H1 (cell line): ENCODE results near the gene SNX33. TPM values are rescaled to one million over a fixed set of nuclear protein-coding genes. Genes with fewer than 3 reads are reported as not detected.

Source experiments
- CTCF ChIA-PET: fragments of 300-600 bp; sonication (Branson Sonifier 250); formaldehyde crosslinking; loops from one replicate; lab custom pipeline; 2021; ENCODE audit not compliant: partially characterized antibody; lab: Charles Lee
- POLR2A ChIA-PET: fragments of 300-600 bp; sonication (Branson Sonifier 250); formaldehyde crosslinking; loops from one replicate; lab custom pipeline; 2021; ENCODE audit warnings: inconsistent platforms; ENCODE audit not compliant: partially characterized antibody; lab: Charles Lee
- DNase-seq, 2 experiments: peaks; one replicate each; pipeline versions ENCODE4 v3.0.0 to v3.0.0-alpha.2; 2010 to 2022; ENCODE audit warnings: low spot score in 2 of 2, low read depth in 1 of 2, mixed read lengths in 1 of 2
- FAIRE-seq: peaks from 2 replicates; lab custom pipeline; 2011; peaks lifted over from hg19 to GRCh38; lab: Jason Lieb, UNC
- H2AFZ ChIP-seq: 2 replicates; pipeline ENCODE4 v1.8.1; 2012; ENCODE audit warnings: low read length, inconsistent platforms
- H2AK5ac ChIP-seq: 2 replicates; pipeline ENCODE4 v1.6.1; 2013; ENCODE audit warnings: low read depth, low read length
- H2BK120ac ChIP-seq: replicated peaks from 2 replicates; pipeline ENCODE3; 2013; ENCODE audit warnings: low read depth, low read length, inconsistent platforms
- H2BK12ac ChIP-seq: 2 replicates; pipeline ENCODE4 v1.6.1; 2013; ENCODE audit warnings: low read depth, low read length
- H2BK15ac ChIP-seq: 2 replicates; pipeline ENCODE4 v1.6.1; 2013; ENCODE audit warnings: low read length
- H2BK20ac ChIP-seq: 2 replicates; pipeline ENCODE4 v1.6.1; 2013; ENCODE audit warnings: low read length
- H2BK5ac ChIP-seq: 2 replicates; pipeline ENCODE4 v1.6.1; 2013; ENCODE audit warnings: low read depth, low read length
- H3K14ac ChIP-seq: 2 replicates; pipeline ENCODE4 v1.6.1; 2013; ENCODE audit warnings: inconsistent platforms; ENCODE audit not compliant: insufficient read length
- H3K18ac ChIP-seq: 2 replicates; pipeline ENCODE4 v1.6.1; 2013; ENCODE audit warnings: low read length; ENCODE audit errors: extremely low read depth
- H3K23ac ChIP-seq: 2 replicates; pipeline ENCODE4 v1.6.1; 2013; ENCODE audit warnings: inconsistent platforms; ENCODE audit not compliant: insufficient read length
- H3K23me2 ChIP-seq: 2 replicates; pipeline ENCODE4 v1.6.1; 2013; ENCODE audit warnings: low read depth, low read length
- H3K27ac ChIP-seq: 2 replicates; pipeline ENCODE4 v1.6.1; 2011; ENCODE audit warnings: low read depth, low read length, inconsistent platforms
- H3K27me3 ChIP-seq, 4 experiments: replicated peaks in 1 of 4; 1 replicate in 1 of 4; 2 replicates in 3 of 4; pipeline versions ENCODE4 v1.6.1 to v1.8.1; 2011 to 2013; ENCODE audit warnings: low read length in 3 of 4, mild to moderate bottlenecking in 3 of 4, inconsistent platforms in 2 of 4, mixed read lengths in 2 of 4, moderate library complexity in 1 of 4; ENCODE audit not compliant: control insufficient read depth in 3 of 4, insufficient read depth in 3 of 4; ENCODE audit errors: extremely low read depth in 1 of 4
- H3K36me3 ChIP-seq, 4 experiments: 2 replicates each; pipeline versions ENCODE4 v1.6.1 to v1.8.1; 2011 to 2013; ENCODE audit warnings: mild to moderate bottlenecking in 4 of 4, low read length in 3 of 4, moderate library complexity in 2 of 4, control low read depth in 1 of 4, inconsistent platforms in 1 of 4; ENCODE audit not compliant: insufficient read depth in 4 of 4, control insufficient read depth in 2 of 4
- H3K4ac ChIP-seq: replicated peaks from 2 replicates; pipeline ENCODE3; 2013; ENCODE audit warnings: low read length, low read depth, mixed read lengths, inconsistent platforms; ENCODE audit not compliant: insufficient read length
- H3K4me1 ChIP-seq, 4 experiments: replicated peaks in 1 of 4; 1 replicate in 1 of 4; 2 replicates in 3 of 4; pipeline versions ENCODE4 v1.6.1 to v1.8.1; 2011 to 2013; ENCODE audit warnings: low read length in 3 of 4, inconsistent platforms in 2 of 4, mixed read lengths in 1 of 4; ENCODE audit not compliant: insufficient read depth in 4 of 4, control insufficient read depth in 3 of 4
- H3K4me2 ChIP-seq, 2 experiments: 2 replicates each; pipeline versions ENCODE4 v1.6.1 to v1.8.1; 2011 to 2013; ENCODE audit warnings: low read depth in 2 of 2, low read length in 2 of 2, control low read depth in 1 of 2, inconsistent platforms in 1 of 2, mild to moderate bottlenecking in 1 of 2; ENCODE audit not compliant: insufficient read depth in 1 of 2
- H3K4me3 ChIP-seq, 4 experiments: fragments of 200-600, 300-600 bp in 1 of 4; sonication (generic), shearing (Covaris generic), sonication (Bioruptor Twin) in 1 of 4; 2 replicates each; pipeline versions ENCODE4 v1.5.1 to v1.8.1; 2011 to 2016; ENCODE audit warnings: low read length in 4 of 4, low read depth in 3 of 4, control low read depth in 2 of 4, inconsistent platforms in 2 of 4, mild to moderate bottlenecking in 2 of 4, mixed read lengths in 1 of 4, moderate library complexity in 1 of 4; ENCODE audit not compliant: insufficient read depth in 2 of 4; ENCODE audit errors: extremely low read depth in 1 of 4
- H3K56ac ChIP-seq: replicated peaks from 2 replicates; pipeline ENCODE3; 2013; ENCODE audit warnings: low read depth, mild to moderate bottlenecking, mixed read lengths, low read length, inconsistent platforms; ENCODE audit not compliant: insufficient read length
- H3K79me1 ChIP-seq: 2 replicates; pipeline ENCODE4 v1.6.1; 2013; ENCODE audit warnings: low read depth, low read length, control low read depth
- H3K79me2 ChIP-seq, 2 experiments: 2 replicates each; pipeline versions ENCODE4 v1.6.1 to v1.8.1; 2012 to 2013; ENCODE audit warnings: low read length in 2 of 2, mild to moderate bottlenecking in 2 of 2, inconsistent platforms in 1 of 2; ENCODE audit not compliant: insufficient read depth in 2 of 2, control insufficient read depth in 1 of 2
- H3K9ac ChIP-seq, 4 experiments: replicated peaks in 1 of 4; 1 replicate in 1 of 4; 2 replicates in 3 of 4; pipeline versions ENCODE4 v1.6.1 to v1.8.1; 2011 to 2013; ENCODE audit warnings: low read depth in 3 of 4, low read length in 3 of 4, control low read depth in 2 of 4, mild to moderate bottlenecking in 2 of 4, moderate library complexity in 2 of 4, inconsistent platforms in 1 of 4; ENCODE audit errors: extremely low read depth in 1 of 4
- H3K9me3 ChIP-seq, 2 experiments: 2 replicates each; pipeline versions ENCODE4 v1.6.1 to v1.8.1; 2012 to 2013; ENCODE audit warnings: mild to moderate bottlenecking in 2 of 2, moderate library complexity in 2 of 2, control low read depth in 1 of 2, inconsistent platforms in 1 of 2, low read depth in 1 of 2, low read length in 1 of 2, mixed read lengths in 1 of 2; ENCODE audit not compliant: insufficient read depth in 2 of 2
- H4K20me1 ChIP-seq, 2 experiments: replicated peaks in 1 of 2; 2 replicates each; pipeline versions ENCODE3 to v1.8.1; 2011 to 2013; ENCODE audit warnings: inconsistent platforms in 2 of 2, low read length in 2 of 2, mild to moderate bottlenecking in 1 of 2; ENCODE audit not compliant: insufficient read depth in 2 of 2, control insufficient read depth in 1 of 2
- H4K5ac ChIP-seq: 2 replicates; pipeline ENCODE4 v1.6.1; 2013; ENCODE audit warnings: low read length, low read depth, mixed read lengths, inconsistent platforms; ENCODE audit not compliant: insufficient read length
- H4K8ac ChIP-seq: 2 replicates; pipeline ENCODE4 v1.8.0; 2013; ENCODE audit warnings: mild to moderate bottlenecking, moderate library complexity, low read length, inconsistent platforms; ENCODE audit not compliant: insufficient read depth; ENCODE audit errors: extremely low read depth
- H4K91ac ChIP-seq: replicated peaks from 2 replicates; pipeline ENCODE3; 2013; ENCODE audit warnings: low read length, mixed read lengths, inconsistent platforms; ENCODE audit not compliant: insufficient read length
- NRF1 ChIP-seq: IDR thresholded peaks from 2 replicates; pipeline ENCODE4 v1.6.1; 2011; ENCODE audit warnings: mild to moderate bottlenecking, low read depth, low read length, improper control_type of control experiment
- PHF8 ChIP-seq: fragments of 200-600 bp; sonication (generic); conservative IDR thresholded peaks from 2 replicates; pipeline ENCODE4 v1.7.1; 2012; ENCODE audit warnings: low read depth, mild to moderate bottlenecking, inconsistent platforms, low read length, moderate library complexity
- WGBS, 2 experiments: shearing (Covaris generic) in 1 of 2; methylation state at CpG; one replicate each; pipeline versions ENCODE4 v1.1.6 to v1.1.7; 2013 to 2015; ENCODE audit warnings: low lambda C conversion rate in 2 of 2, mixed read lengths in 2 of 2, inconsistent platforms in 1 of 2, low coverage in 1 of 2, missing lambda C conversion rate in 1 of 2; ENCODE audit not compliant: insufficient replicate concordance in 2 of 2, insufficient coverage in 1 of 2, insufficient read length in 1 of 2; ENCODE audit errors: extremely low coverage in 1 of 2, missing lambda C conversion rate in 1 of 2; 5-methylcytosine and 5-hydroxymethylcytosine counted together
- polyA plus RNA-seq, 7 experiments: library from polyadenylated mRNA; depleted of rRNA in 3 of 7; stranded (reverse) in 5 of 7; unstranded in 2 of 7; fragments of >200 nt in 5 of 7; fragments of 200-250 nt in 2 of 7; gene quantifications; 1 replicate in 5 of 7; 2 replicates in 1 of 7; 4 replicates in 1 of 7; pipeline versions ENCODE4 v1.2.1 to v1.2.3, GENCODE V29; 2011 to 2013; ENCODE audit warnings: missing spikeins in 2 of 7, mixed read lengths in 2 of 7
- total RNA-seq: library from RNA; stranded (reverse); fragmentation: NEBNext Ultra II Directional; extraction: Animal tissue kit (Norgen Biotek cat#: 25700); gene quantifications from 2 replicates; pipeline ENCODE4 v1.2.1, GENCODE V29; 2021
- TF ChIP-seq, protein P1 (sequence below): IDR thresholded peaks from 2 replicates; pipeline ENCODE4 v1.6.1; 2012; ENCODE audit warnings: low read length, inconsistent platforms

SNX33 gene
- total and polyA plus RNA-seq, 2 of the 8 experiments (the other 6 are each of a cell fraction or from before 2014, with no cell fraction given): 14.3 to 22.9 TPM

- Histone ChIP-seq H3K4ac (no peak overlapping the region), H4K91ac (no peak overlapping the region), H2BK20ac (no peak overlapping the region), H3K27me3 (peaks cover 0 to 14% (median 10%) of the 10 kb centered on the region in 4 experiments; a peak in 6 of 7 replicates), H3K27ac (no peak overlapping the region), H3K79me2 (peaks cover 0 to 54% of the 10 kb centered on the region in 2 experiments; a peak in 3 of 4 replicates), H4K20me1 (peaks cover 4 to 18% of the 10 kb centered on the region in 2 experiments), H3K23ac (no peak overlapping the region), H2BK5ac (peak overlapping the region; percentile 49), H3K9me3 (no peaks in the 10 kb centered on the region), H3K4me2 (peak overlapping the region; percentile 93 to 100), H3K4me3 (peak overlapping the region; percentile 63 to 90 (median 72); a peak in 7 of 8 replicates), H3K9ac (peak overlapping the region in 3 of 4 experiments; percentile 8 to 74 (median 16); a peak in 5 of 7 replicates), H2BK12ac (no peak overlapping the region), H2AK5ac (peak overlapping the region; percentile 11; the same call in 1 of the 2 replicates), H3K18ac (no peak overlapping the region), H3K4me1 (peaks cover 9 to 33% (median 21%) of the 10 kb centered on the region in 4 experiments), H3K23me2 (peaks cover 10% of the 10 kb centered on the region; the same call in 1 of the 2 replicates), H3K14ac (no peak overlapping the region), H4K8ac (peak overlapping the region; percentile 32; the same call in 1 of the 2 replicates), H3K56ac (no peak overlapping the region), H2BK15ac (0 out of 2 replicates have a peak overlapping the region, but pooled peaks have one; percentile 90), H2AFZ (no peak overlapping the region), H2BK120ac (no peak overlapping the region), H4K5ac (no peak overlapping the region), H3K36me3 (peaks cover 0 to 14% (median 0%) of the 10 kb centered on the region in 4 experiments; a peak in 3 of 8 replicates), H3K79me1 (peaks cover 11% of the 10 kb centered on the region)
- FAIRE-seq (no peak), DNase-seq (no peak)
- ChIA-PET POLR2A (interaction anchor here (0.7 to 5.5 kb wide), 5 partner anchors 11 to 196 kb away, joined by 3 to 41 read pairs (median 4); partner anchors contain the start of genes IMP3 and SNUPN), CTCF (interaction anchor here (0.6 to 1.2 kb wide), 2 partner anchors 9 to 121 kb away, joined by 4 to 5 read pairs; partner anchors contain the start of gene IMP3)
- TF ChIP-seq NRF1 (no peak), PHF8 (no peak)
- TF ChIP-seq, protein P1, sequence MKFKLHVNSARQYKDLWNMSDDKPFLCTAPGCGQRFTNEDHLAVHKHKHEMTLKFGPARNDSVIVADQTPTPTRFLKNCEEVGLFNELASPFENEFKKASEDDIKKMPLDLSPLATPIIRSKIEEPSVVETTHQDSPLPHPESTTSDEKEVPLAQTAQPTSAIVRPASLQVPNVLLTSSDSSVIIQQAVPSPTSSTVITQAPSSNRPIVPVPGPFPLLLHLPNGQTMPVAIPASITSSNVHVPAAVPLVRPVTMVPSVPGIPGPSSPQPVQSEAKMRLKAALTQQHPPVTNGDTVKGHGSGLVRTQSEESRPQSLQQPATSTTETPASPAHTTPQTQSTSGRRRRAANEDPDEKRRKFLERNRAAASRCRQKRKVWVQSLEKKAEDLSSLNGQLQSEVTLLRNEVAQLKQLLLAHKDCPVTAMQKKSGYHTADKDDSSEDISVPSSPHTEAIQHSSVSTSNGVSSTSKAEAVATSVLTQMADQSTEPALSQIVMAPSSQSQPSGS: no peak
- 91% methylated on average over 18 of the region's 19 CpGs; no CpG with 5 or more reads in 1 of the 2 experiments for WGBS, 2 experiments
Measured at GRCh38 chr15:75649045-75649761, 1.5 kb downstream of the SNX33 start.
